GF-D8 (cell line): ENCODE results near the gene EFCAB11.
A peak's percentile ranks its signal among the peaks of the same experiment; 100 is the strongest.

Experiments
- DNase-seq: peaks from one replicate; lab custom pipeline; 2025; lab: John Stamatoyannopoulos, UW

The EFCAB11 gene

DNA sequence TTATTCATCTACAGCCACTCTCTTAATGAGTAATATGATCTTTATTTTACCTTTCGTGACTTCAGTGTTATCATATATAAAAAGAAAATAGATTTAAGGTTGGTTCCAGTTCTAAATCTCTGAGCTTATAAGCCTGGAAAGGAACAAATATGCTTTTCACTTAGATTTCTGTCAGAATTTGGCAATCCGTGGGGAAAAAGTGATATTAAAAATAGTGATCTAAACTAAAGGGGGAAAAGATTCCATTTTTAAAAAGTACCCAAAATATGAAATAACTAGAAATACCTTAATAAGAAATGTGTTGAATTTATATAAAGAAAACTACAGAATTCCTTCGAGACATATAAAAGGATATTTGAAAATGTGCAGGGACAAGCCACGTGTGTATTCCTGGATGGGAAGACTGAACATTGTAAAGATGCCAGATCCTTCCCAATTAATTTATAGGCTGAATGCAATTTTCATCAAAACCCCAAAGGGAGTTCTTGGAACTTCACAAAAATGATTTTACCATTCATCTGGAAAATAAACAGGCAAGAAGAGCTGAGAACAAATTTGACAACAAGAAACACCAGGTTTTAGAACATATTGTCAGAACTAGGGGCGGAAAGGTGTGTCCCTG lies 142.5 kb downstream of the EFCAB11 start:
- DNase-seq: no peak

DNA sequence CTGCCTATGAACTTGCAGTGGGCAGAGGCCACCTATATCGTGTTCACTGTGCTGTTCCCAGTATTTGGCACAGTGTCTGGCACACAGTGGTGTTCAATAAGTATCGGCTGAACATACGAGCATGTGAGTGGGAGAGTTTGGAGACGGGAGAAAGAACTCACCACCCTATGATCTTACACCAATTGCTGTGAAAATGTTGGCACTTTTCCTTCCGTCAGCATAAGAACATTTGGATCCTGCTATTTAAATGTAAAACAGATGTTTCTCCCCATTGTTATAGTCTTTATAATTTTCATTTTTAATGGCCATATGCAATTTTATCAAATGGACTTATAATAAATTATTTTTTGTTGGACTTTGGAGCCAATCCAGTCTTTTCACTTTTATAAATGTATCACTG lies 144.4 kb downstream of the EFCAB11 start:
- DNase-seq: no peak

DNA sequence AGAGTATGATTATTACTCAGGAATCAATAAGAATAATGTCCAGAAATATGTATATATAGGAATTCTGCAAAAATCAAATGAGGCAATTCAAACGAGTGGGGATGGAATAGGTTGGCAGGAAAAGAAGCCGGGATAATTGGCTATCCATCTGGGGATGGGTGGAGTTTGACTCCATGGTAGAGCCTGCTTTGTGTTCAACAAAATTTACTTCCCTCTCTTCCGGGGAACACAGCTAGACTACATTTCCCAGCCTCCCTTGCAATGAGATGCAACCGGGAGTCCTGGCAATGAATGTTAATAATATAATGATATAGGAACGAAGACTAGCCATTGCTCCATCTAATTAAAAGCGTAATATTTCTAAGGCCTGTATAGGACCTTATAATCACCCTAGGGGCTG lies 146.6 kb downstream of the EFCAB11 start:
- no peak for DNase-seq

DNA sequence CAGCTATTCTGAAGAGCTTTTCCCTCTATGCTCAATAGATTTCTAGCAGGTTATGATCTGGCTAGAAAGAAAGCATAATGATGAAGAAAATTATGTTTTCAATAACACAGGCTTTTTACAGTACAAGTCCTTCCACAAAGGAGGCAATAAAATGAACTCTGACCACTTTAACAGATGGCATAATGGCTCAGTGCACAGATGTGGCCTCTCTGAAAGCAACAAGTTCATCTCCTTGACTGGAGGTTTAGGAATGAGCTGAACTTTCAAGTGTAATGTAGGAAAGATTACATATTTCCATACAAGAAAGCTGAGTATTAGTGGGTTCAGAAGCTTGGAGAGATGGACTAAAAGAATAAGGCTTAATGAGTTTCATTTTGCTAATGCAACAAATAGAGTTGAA lies 147.4 kb downstream of the EFCAB11 start:
- no peak for DNase-seq

DNA sequence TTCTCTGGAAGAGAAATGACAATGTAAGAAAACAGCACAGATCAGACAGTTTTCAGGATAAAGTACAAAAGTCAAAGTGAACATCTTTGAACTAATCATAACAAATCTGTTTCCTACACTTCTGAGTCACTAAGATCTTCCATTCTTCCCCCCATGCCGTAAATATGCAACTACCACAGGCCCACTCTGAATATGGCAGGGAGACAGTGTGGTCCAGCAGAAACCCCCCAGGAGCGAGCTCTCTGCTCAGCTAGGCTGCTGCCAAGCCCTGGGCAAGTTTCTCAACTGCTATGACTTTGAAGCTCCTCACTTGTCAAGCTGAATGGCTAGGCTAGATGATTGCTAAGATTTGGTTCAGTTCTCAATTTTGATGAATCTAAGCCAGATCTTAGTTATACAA lies 148.1 kb downstream of the EFCAB11 start:
- DNase-seq: no peak

DNA sequence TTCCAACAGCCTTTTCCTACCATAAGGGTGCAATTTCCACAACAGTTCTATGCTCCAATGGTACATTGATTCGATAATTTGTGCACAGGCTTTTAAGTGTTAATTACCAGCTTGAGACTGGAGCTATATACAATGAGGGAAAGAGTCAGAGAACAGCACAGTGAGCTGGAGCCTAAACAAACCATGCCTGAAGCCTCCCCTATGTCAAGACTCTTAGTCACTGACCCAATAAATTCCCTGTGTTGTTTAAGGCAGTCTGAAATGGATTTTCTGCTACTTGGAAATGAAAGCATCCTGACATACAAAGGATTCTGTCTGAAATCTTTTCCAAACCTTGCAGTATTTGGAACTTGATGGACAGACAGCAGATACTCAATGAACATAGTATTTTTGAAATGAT lies 149.0 kb downstream of the EFCAB11 start:
- no peak for DNase-seq

DNA sequence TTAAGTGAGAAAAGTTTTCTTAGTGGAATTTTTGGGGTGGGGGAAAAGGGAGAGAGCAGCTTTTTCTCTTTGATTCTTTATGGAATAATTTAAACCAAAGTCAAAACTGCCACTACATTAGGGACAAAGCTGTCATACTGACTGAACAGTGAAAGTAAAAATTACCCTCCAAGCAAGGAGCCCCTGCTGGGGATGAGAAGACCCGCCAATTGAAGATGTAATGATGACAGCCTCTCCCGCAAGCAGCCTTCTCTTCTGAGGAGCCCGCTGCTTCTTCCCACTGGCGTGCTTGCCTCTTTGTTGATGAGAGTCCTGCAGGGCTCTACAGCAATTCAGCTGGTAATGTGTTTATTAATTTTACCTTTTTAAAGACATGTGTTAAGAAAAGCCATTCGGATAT lies 151.0 kb downstream of the EFCAB11 start:
- DNase-seq: no peak

DNA sequence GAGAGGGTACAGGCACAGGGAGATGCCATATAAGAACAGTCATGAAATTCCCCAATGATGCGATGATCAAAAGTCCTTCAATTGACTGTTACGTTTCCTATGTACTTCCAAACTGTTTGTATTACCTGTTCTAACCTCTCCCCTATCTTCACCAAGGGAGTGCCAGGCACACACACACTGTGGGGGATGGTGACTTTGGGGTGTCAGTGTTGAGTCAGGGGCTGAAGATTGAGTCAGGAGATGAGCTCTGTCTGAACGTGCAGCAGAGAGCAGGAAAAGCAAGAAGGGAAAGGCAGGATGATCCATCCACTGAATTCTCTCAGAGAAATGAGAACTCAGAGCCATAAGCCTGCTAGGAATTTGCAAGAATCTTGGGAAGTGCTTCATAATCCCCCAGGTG lies 153.4 kb downstream of the EFCAB11 start:
- DNase-seq: no peak

DNA sequence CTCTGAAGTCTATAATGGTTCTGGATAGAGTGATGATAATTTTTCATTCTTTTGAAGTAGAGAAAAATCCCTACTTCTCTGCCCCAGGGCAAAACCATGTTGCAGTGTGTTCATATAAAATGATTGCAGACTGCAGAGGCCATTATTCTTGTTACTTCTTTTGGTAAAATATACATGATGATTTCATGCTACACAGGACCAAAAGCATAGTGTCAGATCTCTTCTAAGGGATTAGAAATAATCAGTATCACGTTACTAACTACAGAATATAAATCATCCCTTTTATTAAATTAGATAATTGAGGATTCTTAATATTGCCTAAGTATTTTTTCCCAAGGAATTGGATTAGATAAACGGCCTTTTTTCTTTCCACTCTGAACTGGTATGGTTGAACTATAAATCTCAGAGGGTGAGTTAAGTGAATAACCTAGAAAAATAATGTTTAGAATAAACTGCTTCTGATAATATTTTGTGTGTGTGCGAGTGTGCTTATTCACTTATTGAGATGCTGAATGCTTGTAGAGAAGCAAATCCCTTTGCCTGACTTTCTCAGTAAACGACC lies 156.2 kb downstream of the EFCAB11 start:
- DNase-seq: no peak

DNA sequence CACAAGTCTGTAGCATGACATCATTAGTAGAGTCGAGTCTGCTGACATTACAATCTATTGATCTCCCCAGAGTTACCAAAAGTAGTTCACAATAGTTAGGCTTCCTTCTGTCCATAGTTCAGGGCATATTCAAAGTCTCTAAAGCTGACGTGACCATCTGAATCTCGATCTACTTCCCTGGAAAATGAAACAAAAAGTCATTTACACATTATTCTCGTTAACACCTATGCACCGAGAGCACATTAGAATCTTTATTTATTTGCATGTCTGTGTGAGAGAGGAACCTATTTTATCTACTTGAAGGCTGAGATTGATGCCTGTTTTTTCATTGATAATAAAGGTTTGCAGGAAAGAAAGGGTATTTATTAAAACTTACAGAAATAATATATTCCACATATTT lies 157.4 kb downstream of the EFCAB11 start:
- no peak for DNase-seq

DNA sequence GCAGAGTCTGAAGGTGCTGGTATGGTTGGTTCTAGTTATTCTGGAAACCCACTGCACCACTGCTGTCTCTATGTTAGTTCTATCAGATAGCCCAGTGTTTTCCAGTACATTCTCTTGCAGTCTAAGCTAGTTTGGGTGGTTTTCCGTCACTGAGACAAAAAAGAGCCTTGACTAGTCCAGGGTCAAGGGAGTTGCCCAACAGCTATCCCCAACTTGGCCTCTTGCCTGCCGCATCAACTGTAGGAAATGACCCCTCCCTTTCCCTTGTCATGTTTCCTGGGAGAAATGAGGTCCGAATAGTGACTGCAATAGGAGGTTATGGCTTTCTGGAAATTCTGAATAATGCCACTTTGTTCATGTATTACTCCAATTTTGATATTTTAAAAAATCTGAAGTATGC lies 160.4 kb downstream of the EFCAB11 start:
- DNase-seq: no peak

DNA sequence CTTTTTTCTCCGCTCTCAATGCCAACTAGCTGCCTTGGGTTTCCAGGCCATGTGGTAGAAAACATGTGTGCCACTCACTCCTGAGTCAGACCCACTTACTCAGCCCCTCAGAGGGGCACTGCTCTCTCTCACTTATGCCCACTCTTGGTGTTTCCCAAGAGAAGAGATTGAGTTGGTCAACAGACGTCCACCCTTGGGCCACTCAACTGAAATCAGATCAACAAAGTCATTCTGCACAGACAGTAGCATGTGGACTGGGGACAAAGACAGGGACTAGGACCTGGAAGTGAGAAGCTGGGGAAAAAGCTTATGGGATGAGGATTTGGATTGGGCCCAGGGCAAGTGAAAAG lies 161.2 kb downstream of the EFCAB11 start:
- no peak for DNase-seq

DNA sequence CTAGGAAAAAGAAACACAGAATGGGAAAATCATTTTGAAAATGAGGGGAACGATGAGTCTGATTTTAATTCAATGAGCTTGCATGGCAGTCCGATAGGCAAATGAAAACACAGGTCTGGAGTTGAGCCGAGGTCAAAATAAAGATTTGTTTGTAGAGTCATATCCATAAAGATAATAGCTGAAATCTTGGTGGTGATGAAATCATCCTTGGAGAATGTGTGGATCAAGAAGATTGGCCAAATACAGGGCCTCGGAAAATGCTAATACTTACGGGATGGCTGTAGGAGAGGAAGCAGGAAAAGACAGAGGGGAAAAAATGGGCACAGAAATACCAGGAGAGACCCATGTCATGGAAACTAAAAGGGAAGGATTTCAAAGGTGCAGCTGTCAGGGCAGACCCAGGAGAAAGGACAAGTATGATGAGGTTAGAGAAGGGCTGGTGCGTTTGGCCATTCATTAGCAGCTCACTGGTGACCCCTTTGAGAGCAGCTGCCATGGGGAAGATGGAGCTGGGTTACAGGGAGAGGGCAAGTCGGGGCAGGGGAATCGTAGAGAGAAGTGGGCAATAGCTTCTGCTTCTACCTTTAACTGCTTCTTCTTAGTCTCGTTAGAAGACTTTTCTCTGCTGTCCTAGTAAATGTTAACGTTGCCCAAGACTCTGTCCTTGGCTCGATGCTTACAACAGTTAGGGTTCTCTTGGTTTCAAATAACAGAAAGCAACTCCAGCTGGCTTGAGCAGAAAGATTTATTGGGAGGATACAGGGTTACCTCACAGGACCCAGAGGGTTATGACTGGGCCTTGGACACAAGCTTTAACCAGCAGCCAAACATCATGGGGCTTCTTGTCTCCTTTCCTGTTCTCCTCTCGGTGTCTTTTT lies 161.8 kb downstream of the EFCAB11 start:
- no peak for DNase-seq

DNA sequence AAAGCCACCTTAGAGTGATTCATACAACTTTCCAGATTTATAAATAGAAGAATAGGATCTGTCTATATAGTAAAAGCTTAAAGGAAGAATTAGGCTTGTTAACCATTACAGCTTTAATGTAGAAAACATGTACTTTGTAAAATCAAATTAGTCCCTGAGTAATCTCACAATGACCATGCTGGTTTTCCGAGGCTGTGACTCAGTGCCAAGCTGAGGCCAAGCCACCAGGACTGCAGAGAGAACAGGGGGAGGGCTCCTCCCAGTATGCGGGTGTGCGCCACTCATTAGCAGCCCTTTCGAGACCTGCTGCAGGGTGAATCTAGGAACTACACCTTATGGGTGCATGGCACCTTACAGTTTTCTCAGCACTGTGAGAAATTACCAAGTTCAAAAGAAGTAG lies 167.0 kb downstream of the EFCAB11 start:
- no peak for DNase-seq

DNA sequence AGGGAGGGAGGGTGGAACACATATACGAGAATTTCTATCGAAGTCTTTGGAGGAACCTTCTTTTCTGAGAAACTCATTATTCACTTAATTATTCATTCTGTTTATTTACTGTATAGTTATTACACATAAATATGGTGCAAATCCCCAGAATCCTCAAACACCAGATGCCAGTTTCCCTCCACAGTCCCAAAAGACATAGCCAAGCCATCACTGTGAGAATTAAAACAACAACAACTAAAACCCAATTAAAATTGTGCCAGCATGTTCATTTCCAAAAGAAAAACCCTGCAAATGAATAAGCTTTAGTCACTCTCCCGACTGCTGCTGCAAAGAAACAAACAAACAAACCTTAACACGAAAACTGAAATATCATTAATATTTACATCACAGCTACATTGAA lies 173.5 kb downstream of the EFCAB11 start:
- no peak for DNase-seq

DNA sequence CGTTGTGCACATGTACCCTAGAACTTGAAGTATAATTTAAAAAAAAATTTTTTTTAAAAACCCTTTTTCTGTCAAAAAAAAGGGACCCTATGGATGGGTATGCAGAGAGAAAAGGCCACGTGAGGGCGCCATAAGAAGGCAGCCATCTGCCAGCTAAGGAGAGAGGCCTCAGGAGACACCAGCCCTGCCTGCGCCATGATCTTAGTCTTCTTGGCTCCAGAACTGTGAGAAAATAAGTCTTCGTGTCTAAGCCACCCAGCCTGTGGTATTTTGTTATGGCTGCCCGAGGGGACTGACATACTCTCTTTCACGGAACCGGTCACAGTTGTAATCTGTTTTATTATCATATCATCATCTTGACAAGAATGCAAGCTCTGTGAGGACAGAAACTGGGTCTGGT lies 174.8 kb downstream of the EFCAB11 start:
- no peak for DNase-seq

DNA sequence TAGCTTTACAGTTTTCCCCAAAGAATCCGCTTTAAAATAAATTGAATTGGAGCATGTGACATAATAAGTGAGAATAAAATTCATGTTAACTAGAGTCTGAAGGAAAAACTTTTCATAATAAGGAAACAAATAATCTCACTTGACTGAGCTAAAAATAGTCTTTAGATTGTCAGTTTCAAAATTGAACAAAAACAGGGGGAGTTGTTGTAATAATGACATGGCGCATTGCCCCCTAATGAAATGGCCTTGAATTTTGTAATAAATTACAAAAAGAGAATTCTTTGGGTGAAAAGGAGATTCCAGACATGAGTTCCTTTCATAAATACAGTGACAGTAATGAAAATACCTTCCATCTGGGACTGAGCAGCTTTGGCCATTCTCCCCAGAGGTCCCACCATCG lies 178.6 kb downstream of the EFCAB11 start:
- DNase-seq: no peak

DNA sequence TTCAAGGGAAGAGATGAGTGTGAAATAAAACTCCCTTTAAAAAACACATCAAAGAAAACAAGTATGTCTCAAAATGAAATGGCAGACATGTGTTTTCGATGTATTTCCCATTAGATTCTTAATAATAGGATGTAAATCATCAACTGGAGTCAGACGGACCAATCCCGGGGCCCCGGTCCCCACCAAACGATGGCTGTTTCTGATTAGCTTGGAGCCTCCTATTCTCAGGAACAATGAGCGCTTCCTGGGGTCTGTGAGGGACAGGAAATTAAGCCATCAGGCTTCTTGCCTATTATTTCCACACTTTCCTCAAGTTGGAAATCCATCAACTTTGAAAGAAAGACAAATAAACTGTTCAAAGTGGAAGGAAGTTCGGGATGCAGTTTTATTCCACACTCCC lies 179.4 kb downstream of the EFCAB11 start:
- DNase-seq: no peak

DNA sequence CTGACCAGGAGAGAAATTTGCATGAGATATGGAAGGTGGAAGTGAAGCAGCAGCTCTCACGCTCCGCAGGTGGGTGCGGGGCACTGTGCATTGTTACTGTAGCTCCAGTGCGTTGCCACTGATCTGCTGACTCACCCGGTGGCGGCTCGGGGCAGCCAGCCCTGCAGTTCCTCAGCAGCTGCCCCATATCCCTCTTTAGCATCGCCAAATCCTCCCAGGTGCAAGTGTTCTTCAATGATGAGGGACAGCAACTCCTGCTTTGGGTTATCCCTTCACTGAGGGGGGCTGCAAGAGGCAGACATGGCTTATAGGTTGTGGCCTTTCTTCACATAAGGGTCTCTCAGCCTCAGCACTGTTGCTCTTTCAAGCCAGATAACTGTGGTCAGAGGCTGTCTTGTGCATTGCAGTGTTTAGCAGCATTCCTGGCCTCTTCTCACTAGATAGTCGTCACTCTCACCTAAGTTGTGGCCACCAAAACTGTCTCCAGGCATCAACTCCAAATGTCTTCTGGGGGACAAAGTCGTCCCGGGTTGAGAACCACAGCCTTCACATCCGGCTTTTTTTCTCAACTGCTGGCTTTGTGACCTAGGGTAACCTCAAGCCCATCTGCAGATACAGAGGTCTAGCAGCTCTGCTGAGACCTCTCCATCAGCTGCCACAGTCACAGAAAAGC lies 180.8 kb downstream of the EFCAB11 start:
- DNase-seq: peak; percentile 24

DNA sequence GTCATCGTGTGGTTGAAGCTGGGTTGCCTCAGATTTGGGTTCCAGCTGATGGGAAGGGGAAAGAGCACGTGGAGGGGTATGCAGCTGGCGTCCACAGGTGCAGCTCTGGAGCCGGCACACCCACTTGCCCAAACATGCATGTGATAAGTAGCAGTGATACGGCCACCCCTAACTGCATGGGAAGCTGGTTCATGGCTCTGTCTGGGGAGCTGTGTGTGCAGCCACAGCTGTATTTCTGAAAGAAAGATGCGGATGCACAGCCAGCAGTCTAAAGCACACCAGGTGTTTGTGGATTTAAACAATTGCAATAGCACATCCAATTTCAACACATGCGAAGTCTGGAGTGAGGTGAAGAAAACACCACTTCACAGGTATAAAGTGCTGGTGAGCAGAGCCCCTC lies 181.4 kb downstream of the EFCAB11 start:
- no peak for DNase-seq

DNA sequence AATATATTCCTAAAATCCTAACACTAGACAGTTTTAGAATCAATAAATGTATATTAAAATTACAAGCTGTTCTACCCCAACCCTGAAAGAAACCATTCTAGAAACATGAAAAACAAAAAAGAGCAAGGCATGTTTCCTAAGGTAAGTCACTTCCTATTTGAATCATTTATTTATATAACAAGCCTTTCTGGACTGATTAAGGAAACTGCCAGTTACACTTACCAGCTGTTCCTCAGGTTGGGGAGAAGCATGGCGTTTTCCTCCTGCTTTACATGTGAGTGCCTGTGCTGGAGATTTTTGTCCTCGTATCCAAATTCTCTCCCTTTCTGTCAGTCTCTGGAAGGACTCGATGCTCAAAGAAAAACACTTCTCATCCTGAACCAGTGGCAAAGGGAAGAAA lies 183.3 kb downstream of the EFCAB11 start:
- DNase-seq: no peak

DNA sequence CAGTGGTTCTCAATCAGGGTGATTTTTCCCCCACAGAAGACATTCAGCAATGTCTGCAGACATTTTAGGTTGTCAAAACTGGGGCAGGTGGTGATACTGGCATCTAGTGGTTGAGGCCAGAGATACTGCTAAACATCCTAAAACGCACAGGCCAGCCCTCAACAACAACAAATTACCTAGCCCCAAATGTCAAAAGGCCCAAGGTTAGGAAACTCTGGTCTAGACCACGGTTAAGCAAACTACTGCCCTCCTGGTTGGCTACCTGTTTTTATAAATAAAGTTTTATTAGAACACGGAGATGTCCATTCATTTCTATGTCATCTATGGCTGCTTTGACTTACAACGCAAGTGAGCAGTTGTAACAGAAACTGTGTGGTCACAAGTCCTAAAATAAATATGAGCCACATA lies 186.7 kb downstream of the EFCAB11 start:
- DNase-seq: no peak

DNA sequence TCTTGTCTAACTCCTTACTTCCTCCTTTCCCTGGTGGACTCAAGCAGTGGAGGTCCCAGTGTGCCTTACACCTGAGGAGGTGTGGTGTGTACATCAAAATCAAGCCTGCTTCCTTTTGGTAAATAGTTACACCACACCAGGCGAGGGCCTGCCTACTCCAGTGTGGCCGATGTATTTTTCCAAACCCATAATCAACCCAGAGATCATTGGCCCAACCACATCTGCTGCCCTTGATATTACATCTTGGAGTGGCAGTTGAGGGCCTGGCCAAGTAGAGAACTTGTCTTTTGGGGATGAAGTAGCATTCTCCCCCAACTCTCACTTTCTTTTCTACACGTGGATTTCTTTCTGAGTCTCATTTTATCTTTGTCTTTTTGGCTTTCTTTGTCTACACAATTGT lies 187.4 kb downstream of the EFCAB11 start:
- DNase-seq: no peak
